ENCODE measurements around the gene MYH1.

The MYH1 gene

GRCh38 chr17:10521949-10522348 lies 3.6 kb upstream of the MYH1 start:
- DNase-seq (ENCODE audit: extremely low read depth, low read depth) = no peak
- TF ChIP-seq CTCF (IDR thresholded peaks at IDR 0.05; ENCODE audit: low read depth, low read length, missing control alignments) = no peak
- no peak overlapping the region for H3K4me3 ChIP-seq (replicated peaks; ENCODE audit: low read depth, low read length)

- TF ChIP-seq CTCF (IDR thresholded peaks at IDR 0.05; ENCODE audit: low read depth, low read length, missing control alignments) = no peak
- no peak for DNase-seq (ENCODE audit: extremely low read depth, low read depth)
- no peak overlapping the region for H3K4me3 ChIP-seq (replicated peaks; ENCODE audit: low read depth, low read length)
Observed at GRCh38 chr17:10516638-10517037, 1.7 kb downstream of the MYH1 start.

- no peak overlapping the region for H3K4me3 ChIP-seq (replicated peaks; ENCODE audit: low read depth, low read length)
- DNase-seq (ENCODE audit: extremely low read depth, low read depth) = no peak
- no peak for TF ChIP-seq CTCF (IDR thresholded peaks at IDR 0.05; ENCODE audit: low read depth, low read length, missing control alignments)
Observed at GRCh38 chr17:10516065-10516464, 2.3 kb downstream of the MYH1 start.

GRCh38 chr17:10513299-10514067 lies 4.9 kb downstream of the MYH1 start:
- H3K4me3 ChIP-seq (replicated peaks; ENCODE audit: low read depth, low read length) = no peak overlapping the region
- no peak for TF ChIP-seq CTCF (IDR thresholded peaks at IDR 0.05; ENCODE audit: low read depth, low read length, missing control alignments)
- DNase-seq (ENCODE audit: extremely low read depth, low read depth) = no peak

GRCh38 chr17:10512856-10513255 lies 5.5 kb downstream of the MYH1 start:
- no peak for TF ChIP-seq CTCF (IDR thresholded peaks at IDR 0.05; ENCODE audit: low read depth, low read length, missing control alignments)
- no peak for DNase-seq (ENCODE audit: extremely low read depth, low read depth)

GRCh38 chr17:10499950-10500349 lies 18.4 kb downstream of the MYH1 start:
- no peak for DNase-seq (ENCODE audit: extremely low read depth, low read depth)
- H3K4me3 ChIP-seq (replicated peaks; ENCODE audit: low read depth, low read length) = no peak overlapping the region
- no peak for TF ChIP-seq CTCF (IDR thresholded peaks at IDR 0.05; ENCODE audit: low read depth, low read length, missing control alignments)

More at GRCh38 chr17:10512856-10513255, 5.5 kb downstream of the MYH1 start:
- no peak overlapping the region for H3K4me3 ChIP-seq (replicated peaks; ENCODE audit: low read depth, low read length)

GRCh38 chr17:10492004-10492403 lies 26.3 kb downstream of the MYH1 start:
- no peak for TF ChIP-seq CTCF (IDR thresholded peaks at IDR 0.05; ENCODE audit: low read depth, low read length, missing control alignments)
- DNase-seq (ENCODE audit: extremely low read depth, low read depth) = no peak
- H3K4me3 ChIP-seq (replicated peaks; ENCODE audit: low read depth, low read length) = no peak overlapping the region
